ENCODE data around the gene MIOX. TPM values are rescaled to one million over a fixed set of nuclear protein-coding genes. Genes with fewer than 3 reads are reported as not detected.

The MIOX gene
- total and polyA plus RNA-seq, 2 of the 13 experiments (the other 11 are each of a cell fraction or from before 2014, with no cell fraction given), result 1.5 to 2.9 TPM

GRCh38 chr22:50525104-50525857 lies 38.6 kb downstream of the MIOX start, which contains the start of gene SCO2 (continued):
- 0 out of 2 replicates have a peak, but pooled peaks have one; percentile 43 for TF ChIP-seq ZNF335 (CRISPR knock-in tag; IDR thresholded peaks at IDR 0.05)
- TF ChIP-seq PAX8 (CRISPR knock-in tag; IDR thresholded peaks at IDR 0.05; ENCODE audit: borderline replicate concordance), result no peak; the same call in 1 of the 2 replicates
- peak; percentile 11; the same call in 1 of the 2 replicates for TF ChIP-seq ZBTB7A (CRISPR knock-in tag; IDR thresholded peaks at IDR 0.05)
- TF ChIP-seq ZNF597 (CRISPR knock-in tag; IDR thresholded peaks at IDR 0.05), result no peak
- TF ChIP-seq FLYWCH1 (CRISPR knock-in tag; IDR thresholded peaks at IDR 0.05), result 0 out of 2 replicates have a peak, but pooled peaks have one; percentile 61
- no peak for TF ChIP-seq SP2 (CRISPR knock-in tag; IDR thresholded peaks at IDR 0.05)
- TF ChIP-seq MIXL1 (CRISPR knock-in tag; IDR thresholded peaks at IDR 0.05), result peak; percentile 37; the same call in 1 of the 2 replicates
- TF ChIP-seq ZNF296 (CRISPR knock-in tag; conservative IDR thresholded peaks at IDR 0.05), result no peak
- TF ChIP-seq CBX2 (IDR thresholded peaks at IDR 0.05; ENCODE audit: low read depth, low read length), result no peak
- TF ChIP-seq CBX2 (CRISPR knock-in tag; IDR thresholded peaks at IDR 0.05; ENCODE audit: low read depth), result no peak
- peak; percentile 4; the same call in 1 of the 2 replicates for TF ChIP-seq NR2F2 (IDR thresholded peaks at IDR 0.05; ENCODE audit: borderline replicate concordance, low read depth)
- no peak for TF ChIP-seq TRAFD1 (CRISPR knock-in tag; IDR thresholded peaks at IDR 0.05; ENCODE audit: borderline replicate concordance)
- no peak for TF ChIP-seq FOXJ3 (CRISPR knock-in tag; IDR thresholded peaks at IDR 0.05; ENCODE audit: borderline replicate concordance)
- TF ChIP-seq ZNF414 (CRISPR knock-in tag; IDR thresholded peaks at IDR 0.05), result 0 out of 2 replicates have a peak, but pooled peaks have one; percentile 41
- no peak for TF ChIP-seq CENPX (CRISPR knock-in tag; IDR thresholded peaks at IDR 0.05)
- no peak for TF ChIP-seq TIGD3 (CRISPR knock-in tag; IDR thresholded peaks at IDR 0.05; ENCODE audit: borderline replicate concordance)
- no peak; a peak in 1 of 4 replicates for TF ChIP-seq NR2F1 (CRISPR knock-in tag; IDR thresholded peaks at IDR 0.05)
- TF ChIP-seq ZNF737 (CRISPR knock-in tag; IDR thresholded peaks at IDR 0.05; ENCODE audit: borderline replicate concordance), result no peak
- no peak for TF ChIP-seq REST (IDR thresholded peaks at IDR 0.05; ENCODE audit: borderline replicate concordance in 1 of 2, low read depth in 1 of 2, low read length in 2 of 2)
- TF ChIP-seq THYN1 (CRISPR knock-in tag; IDR thresholded peaks at IDR 0.05; ENCODE audit: borderline replicate concordance, low read depth), result no peak
